ENCODE measurements around the gene ATAD3B. TPM values are rescaled to one million over a fixed set of nuclear protein-coding genes. Genes with fewer than 3 reads are reported as not detected.
"Not testable (repeated sequence)": the region's sequence is repeated elsewhere in the genome, so short reads cannot be mapped to it uniquely, and the experiment has no call there.

ATAD3B gene
- polyA plus RNA-seq, 3 donors, result 2.3 to 23.3 (median 2.3) TPM

DNA sequence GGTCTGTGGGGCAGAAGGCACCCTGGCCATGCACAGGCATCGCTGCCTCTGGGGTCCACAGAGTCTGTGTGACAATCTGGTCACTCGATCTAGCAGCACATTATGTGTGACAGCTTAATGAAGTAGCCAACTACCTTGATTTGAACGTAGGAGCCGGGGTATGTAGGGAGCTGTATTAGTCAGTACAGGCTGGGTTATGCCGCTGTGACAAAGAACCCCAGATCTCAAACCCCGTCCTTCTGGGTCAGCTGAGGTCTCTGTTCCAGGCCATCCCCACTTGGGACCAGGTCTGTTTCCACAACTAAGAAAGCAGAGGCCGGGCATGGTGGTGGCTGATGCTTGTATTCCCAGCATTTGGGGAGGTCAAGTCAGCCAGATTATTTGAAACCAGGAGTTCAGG, 8.3 kb upstream of the ATAD3B start:
- peaks cover 0 to 8% (median 0%) of the 10 kb centered on the region in 7 donors for H3K9me3 Mint-ChIP-seq
- intact Hi-C loops (cut with micrococcal nuclease), result no loop called here

GRCh38 chr1:1468196-1468985, 3.2 kb upstream of the ATAD3B start:
- H3K27me3 ChIP-seq (ENCODE audit: control insufficient read depth in 2 of 2, insufficient read depth in 2 of 2, low read length in 2 of 2); H3K9me3 ChIP-seq (replicated peaks in 1 of 2; ENCODE audit: control insufficient read depth in 1 of 2, insufficient read depth in 1 of 2, low read length in 2 of 2); H3K36me3 Mint-ChIP-seq; H3K27me3 Mint-ChIP-seq (ENCODE audit: low read depth in 3 of 3); H3K4me2 ChIP-seq (replicated peaks; ENCODE audit: extremely low read depth, low read length, poor library complexity, severe bottlenecking); H3K9ac ChIP-seq (ENCODE audit: insufficient read depth, low read length, poor library complexity, severe bottlenecking); intact Hi-C loops (cut with micrococcal nuclease); DNase-seq; H2AFZ ChIP-seq (ENCODE audit: insufficient read depth, low read depth, low read length, poor library complexity, severe bottlenecking); H3K36me3 ChIP-seq (replicated peaks in 1 of 2; ENCODE audit: control insufficient read depth in 1 of 2, insufficient read depth in 2 of 2, low read length in 2 of 2); H3K27ac ChIP-seq (ENCODE audit: low read depth in 1 of 2, low read length in 2 of 2); H3K4me3 Mint-ChIP-seq; H3K9me3 Mint-ChIP-seq; H4K20me1 ChIP-seq (ENCODE audit: insufficient read depth, low read length); H3K27ac Mint-ChIP-seq; H3K4me3 ChIP-seq (replicated peaks in 1 of 3; ENCODE audit: low read depth in 2 of 3, low read length in 3 of 3): not testable (repeated sequence)
- H3K79me2 ChIP-seq (ENCODE audit: insufficient read depth, low read length), result peaks cover 10% of the 10 kb centered on the region
- peaks cover 15 to 19% of the 10 kb centered on the region in 2 donors for H3K4me1 ChIP-seq (ENCODE audit: control insufficient read depth in 1 of 2, insufficient read depth in 2 of 2, low read length in 2 of 2)
- WGBS (ENCODE audit: insufficient coverage), result 83% methylated on average over 3 of the region's 44 CpGs
- H3K4me1 Mint-ChIP-seq, result peaks cover 19% of the 10 kb centered on the region

More for the DNA sequence above, 8.3 kb upstream of the ATAD3B start:
- Histone ChIP-seq H3K4me2 (replicated peaks; ENCODE audit: extremely low read depth, low read length, poor library complexity, severe bottlenecking) (no peak overlapping the region), H3K27ac (ENCODE audit: low read depth in 1 of 2, low read length in 2 of 2) (no peak overlapping the region), H3K9ac (ENCODE audit: insufficient read depth, low read length, poor library complexity, severe bottlenecking) (no peak overlapping the region), H2AFZ (ENCODE audit: insufficient read depth, low read depth, low read length, poor library complexity, severe bottlenecking) (no peak overlapping the region), H3K79me2 (ENCODE audit: insufficient read depth, low read length) (no peaks in the 10 kb centered on the region), H3K4me3 (replicated peaks in 1 of 3; ENCODE audit: low read depth in 2 of 3, low read length in 3 of 3) (no peak overlapping the region), H3K9me3 (replicated peaks in 1 of 2; ENCODE audit: control insufficient read depth in 1 of 2, insufficient read depth in 1 of 2, low read length in 2 of 2) (no peaks in the 10 kb centered on the region), H3K4me1 (ENCODE audit: control insufficient read depth in 1 of 2, insufficient read depth in 2 of 2, low read length in 2 of 2) (no peaks in the 10 kb centered on the region), H3K36me3 (replicated peaks in 1 of 2; ENCODE audit: control insufficient read depth in 1 of 2, insufficient read depth in 2 of 2, low read length in 2 of 2) (no peaks in the 10 kb centered on the region), H3K27me3 (ENCODE audit: control insufficient read depth in 2 of 2, insufficient read depth in 2 of 2, low read length in 2 of 2) (peaks cover 0 to 6% of the 10 kb centered on the region in 2 donors), H4K20me1 (ENCODE audit: insufficient read depth, low read length) (no peaks in the 10 kb centered on the region)
- Mint-ChIP-seq H3K4me3 (no peak overlapping the region), H3K4me1 (no peaks in the 10 kb centered on the region), H3K27ac (no peak overlapping the region), H3K27me3 (ENCODE audit: low read depth in 3 of 3) (peaks cover 6 to 29% (median 14%) of the 10 kb centered on the region in 3 donors), H3K36me3 (no peaks in the 10 kb centered on the region)
- 90% methylated on average over 7 of the region's 7 CpGs for WGBS (ENCODE audit: insufficient coverage)
- TF ChIP-seq, protein P1, sequence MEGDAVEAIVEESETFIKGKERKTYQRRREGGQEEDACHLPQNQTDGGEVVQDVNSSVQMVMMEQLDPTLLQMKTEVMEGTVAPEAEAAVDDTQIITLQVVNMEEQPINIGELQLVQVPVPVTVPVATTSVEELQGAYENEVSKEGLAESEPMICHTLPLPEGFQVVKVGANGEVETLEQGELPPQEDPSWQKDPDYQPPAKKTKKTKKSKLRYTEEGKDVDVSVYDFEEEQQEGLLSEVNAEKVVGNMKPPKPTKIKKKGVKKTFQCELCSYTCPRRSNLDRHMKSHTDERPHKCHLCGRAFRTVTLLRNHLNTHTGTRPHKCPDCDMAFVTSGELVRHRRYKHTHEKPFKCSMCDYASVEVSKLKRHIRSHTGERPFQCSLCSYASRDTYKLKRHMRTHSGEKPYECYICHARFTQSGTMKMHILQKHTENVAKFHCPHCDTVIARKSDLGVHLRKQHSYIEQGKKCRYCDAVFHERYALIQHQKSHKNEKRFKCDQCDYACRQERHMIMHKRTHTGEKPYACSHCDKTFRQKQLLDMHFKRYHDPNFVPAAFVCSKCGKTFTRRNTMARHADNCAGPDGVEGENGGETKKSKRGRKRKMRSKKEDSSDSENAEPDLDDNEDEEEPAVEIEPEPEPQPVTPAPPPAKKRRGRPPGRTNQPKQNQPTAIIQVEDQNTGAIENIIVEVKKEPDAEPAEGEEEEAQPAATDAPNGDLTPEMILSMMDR (IDR thresholded peaks at IDR 0.05), result no peak
- DNase-seq, result no peak

All from CD14-positive monocyte (primary cell).